ENCODE data around the gene IFI27.

GRCh38 chr14:94122438-94122837 is 11.9 kb downstream of the IFI27 start:
- TF ChIP-seq CTCF (IDR thresholded peaks at IDR 0.05; ENCODE audit: low read length) = no peak
- TF ChIP-seq EZH2phosphoT487 (IDR thresholded peaks at IDR 0.05; ENCODE audit: low read length) = no peak
